K562 (cell line): ENCODE data around the gene PACRG. TPM values are rescaled to one million over a fixed set of nuclear protein-coding genes. Genes with fewer than 3 reads are reported as not detected.

Experiments used
- DDX20 ChIP-seq: fragments of 450-650 bp; IDR thresholded peaks from 2 replicates; pipeline ENCODE4 v1.6.1; 2016; ENCODE audit warnings: missing genetic modification characterization, low read depth, mild to moderate bottlenecking, missing compliant biosample characterization, moderate library complexity
- E4F1 ChIP-seq: fragments of 250-450 bp; sonication (Bioruptor Pico); IDR thresholded peaks from 2 replicates; pipeline ENCODE4 v1.5.0; 2021; ENCODE audit warnings: mild to moderate bottlenecking, borderline replicate concordance
- HOMEZ ChIP-seq: fragments of 250-450 bp; sonication (Bioruptor Pico); IDR thresholded peaks from 2 replicates; pipeline ENCODE4 v1.4.0; 2020; ENCODE audit warnings: mild to moderate bottlenecking, moderate library complexity
- JUND ChIP-seq, 2 experiments: IDR thresholded peaks; 2 replicates in 1 of 2; 3 replicates in 1 of 2; pipeline ENCODE4 v1.6.1; 2011; ENCODE audit warnings: borderline replicate concordance in 2 of 2, low read depth in 2 of 2, low read length in 2 of 2, improper control_type of control experiment in 1 of 2, missing biosample characterization in 1 of 2, missing genetic modification characterization in 1 of 2, missing genetic modification reagents in 1 of 2
- KLF6 ChIP-seq: fragments of 250-450 bp; sonication (Bioruptor Pico); IDR thresholded peaks from 2 replicates; pipeline ENCODE4 v1.4.0; 2020; ENCODE audit warnings: mild to moderate bottlenecking, moderate library complexity, borderline replicate concordance
- NCOA2 ChIP-seq, 2 experiments: fragments of 450-650 bp; IDR thresholded peaks; 2 replicates each; pipeline ENCODE4 v1.6.1; 2018; ENCODE audit warnings: mild to moderate bottlenecking in 2 of 2, moderate library complexity in 1 of 2; ENCODE audit not compliant: partially characterized antibody in 2 of 2
- SREBF2 ChIP-seq: sonication (generic); formaldehyde crosslinking; IDR thresholded peaks from 2 replicates; pipeline ENCODE4 v1.4.0; 2020; ENCODE audit warnings: mild to moderate bottlenecking, missing genetic modification reagents
- ZBTB34 ChIP-seq: fragments of 250-450 bp; sonication (Bioruptor Pico); IDR thresholded peaks from 2 replicates; pipeline ENCODE4 v1.8.0; 2021; ENCODE audit warnings: mild to moderate bottlenecking, moderate library complexity
- polyA plus RNA-seq, 8 experiments: library from polyadenylated mRNA; depleted of rRNA in 4 of 8; stranded (reverse) in 5 of 8; unstranded in 3 of 8; fragments of >200 nt; fragmentation: Nextera tagmentation in 2 of 8; fragmentation: Illumina TruSeq in 1 of 8; extraction: Ambion mirVana in 2 of 8; extraction: Trizol in 1 of 8; gene quantifications; 2 replicates each; pipeline versions ENCODE4 v1.2.1 to v1.2.3, GENCODE V29; 2011 to 2014; ENCODE audit warnings: inconsistent platforms in 1 of 8, missing spikeins in 1 of 8
- total RNA-seq, 7 experiments: library from RNA; depleted of rRNA in 6 of 7; stranded (reverse); fragments of >200 nt in 6 of 7; fragmentation: Illumina TruSeq in 2 of 7; extraction: Trizol in 2 of 7; gene quantifications; 2 replicates each; pipeline versions ENCODE4 v1.2.1 to v1.2.3, GENCODE V29; 2011 to 2021; ENCODE audit warnings: low replicate concordance in 1 of 7

PACRG gene
- total and polyA plus RNA-seq, 9 of the 15 experiments (the other 6 are each of a cell fraction or from before 2014, with no cell fraction given): 0.04 TPM; not detected in 8

- no peak for TF ChIP-seq HOMEZ (CRISPR knock-in tag)
- no peak for TF ChIP-seq JUND (IDR thresholded peaks at IDR 0.05; ENCODE audit: borderline replicate concordance, low read depth, low read length)
- TF ChIP-seq JUND (tag; IDR thresholded peaks at IDR 0.05; ENCODE audit: borderline replicate concordance, low read depth, low read length): no peak
- no peak for TF ChIP-seq SREBF2 (CRISPR knock-in tag)
- TF ChIP-seq NCOA2 (IDR thresholded peaks at IDR 0.05; ENCODE audit: partially characterized antibody in 2 of 2): no peak
- TF ChIP-seq E4F1 (CRISPR knock-in tag): no peak
- TF ChIP-seq DDX20: no peak
- no peak for TF ChIP-seq ZBTB34 (CRISPR knock-in tag)
- TF ChIP-seq KLF6 (CRISPR knock-in tag): no peak
Observed at GRCh38 chr6:163186527-163186926, 458.8 kb downstream of the PACRG start (continued).
